A673 (cell line): ENCODE data around the gene HPS1.

ENCODE experiments used
- CTCF ChIP-seq: fragments of 300-800, 200-600 bp; sonication (generic); conservative IDR thresholded peaks from 2 replicates; pipeline ENCODE4 v1.5.1; 2017; ENCODE audit warnings: low read depth, mild to moderate bottlenecking, antibody characterized with exemption, low read length, moderate library complexity, mixed read lengths
- EZH2 ChIP-seq: fragments of 200-600 bp; sonication (generic); IDR thresholded peaks from 2 replicates; pipeline ENCODE4 v1.6.1; 2017; ENCODE audit warnings: borderline replicate concordance, low read depth, mild to moderate bottlenecking, mixed read lengths, antibody characterized with exemption, low read length; ENCODE audit not compliant: poor library complexity, severe bottlenecking

GRCh38 chr10:98423691-98424120, 23.0 kb downstream of the HPS1 start:
- TF ChIP-seq CTCF: no peak
- no peak for TF ChIP-seq EZH2
